RCC 7860 (cell line): ENCODE results near the gene RNASE12.
"Not testable (repeated sequence)": the region's sequence is repeated elsewhere in the genome, so short reads cannot be mapped to it uniquely, and the experiment has no call there.

ENCODE experiments used
- DNase-seq: peaks from one replicate; pipeline ENCODE4 v3.0.0-alpha.2; 2015; ENCODE audit warnings: low spot score
- FAIRE-seq: peaks from 2 replicates; lab custom pipeline; 2012; peaks lifted over from hg19 to GRCh38; lab: Jason Lieb, UNC

RNASE12 gene

GRCh38 chr14:20591235-20591634 lies at the start of gene RNASE12:
Gene RNASE12 (minus strand): TSS chr14:20591376. CDS start chr14:20590723, 653 bp downstream.
- DNase-seq (no peak), FAIRE-seq (no peak)

GRCh38 chr14:20632831-20633691 lies 41.9 kb upstream of the RNASE12 start:
- DNase-seq = peak; percentile 86
- no peak for FAIRE-seq

GRCh38 chr14:20632448-20632830 lies 41.3 kb upstream of the RNASE12 start:
- FAIRE-seq (no peak), DNase-seq (no peak)

- FAIRE-seq (no peak), DNase-seq (peak; percentile 31)
Observed at GRCh38 chr14:20631880-20632389, 40.8 kb upstream of the RNASE12 start.

- DNase-seq (peak; percentile 53), FAIRE-seq (no peak)
Observed at GRCh38 chr14:20631023-20631879, 40.1 kb upstream of the RNASE12 start.

GRCh38 chr14:20630340-20631022 lies 39.3 kb upstream of the RNASE12 start:
- DNase-seq (peak; percentile 54), FAIRE-seq (no peak)

- FAIRE-seq (no peak), DNase-seq (no peak)
Observed at GRCh38 chr14:20628063-20628854, 37.1 kb upstream of the RNASE12 start.

- FAIRE-seq (no peak), DNase-seq (no peak)
Observed at GRCh38 chr14:20627346-20628027, 36.3 kb upstream of the RNASE12 start.

GRCh38 chr14:20626274-20626673 lies 35.1 kb upstream of the RNASE12 start:
- no peak for FAIRE-seq
- no peak for DNase-seq

GRCh38 chr14:20624495-20625070 lies 33.4 kb upstream of the RNASE12 start:
- DNase-seq = no peak
- no peak for FAIRE-seq

- FAIRE-seq (no peak), DNase-seq (no peak)
Observed at GRCh38 chr14:20623798-20624197, 32.6 kb upstream of the RNASE12 start.

- no peak for FAIRE-seq
- DNase-seq = no peak
Observed at GRCh38 chr14:20622816-20623291, 31.7 kb upstream of the RNASE12 start.

- DNase-seq = no peak
- FAIRE-seq = no peak
Observed at GRCh38 chr14:20620798-20621478, 29.8 kb upstream of the RNASE12 start.

- not testable (repeated sequence) for FAIRE-seq, DNase-seq
Observed at GRCh38 chr14:20619688-20620087, 28.5 kb upstream of the RNASE12 start.

GRCh38 chr14:20618271-20618749 lies 27.1 kb upstream of the RNASE12 start:
- FAIRE-seq (no peak), DNase-seq (no peak)

- FAIRE-seq = no peak
- no peak for DNase-seq
Observed at GRCh38 chr14:20617138-20618003, 26.2 kb upstream of the RNASE12 start.

GRCh38 chr14:20615996-20616395 lies 24.8 kb upstream of the RNASE12 start:
- no peak for FAIRE-seq
- no peak for DNase-seq
